Stomach (tissue), 19 donors: Measurements from ENCODE around the gene FGD1. TPM values are rescaled to one million over a fixed set of nuclear protein-coding genes. Genes with fewer than 3 reads are reported as not detected.
"Not testable (repeated sequence)": the region's sequence is repeated elsewhere in the genome, so short reads cannot be mapped to it uniquely, and the experiment has no call there.

ENCODE experiments used
- DNase-seq, 2 donors: peaks; one replicate each; pipeline versions ENCODE4 v3.0.0 to v3.0.0-alpha.2; 2013 to 2019
- H3K27ac ChIP-seq, 5 donors: fragments of 200-600 bp in 4 of 5; sonication (generic) in 4 of 5; one replicate each; pipeline ENCODE4 v1.5.1; 2013 to 2019; ENCODE audit warnings: mild to moderate bottlenecking in 1 of 5, moderate library complexity in 1 of 5
- H3K27me3 ChIP-seq, 3 donors: fragments of 200-600 bp; sonication (generic); one replicate each; pipeline ENCODE4 v1.5.1; 2017 to 2019; ENCODE audit warnings: mixed run types in 1 of 3
- H3K36me3 ChIP-seq, 4 donors: fragments of 200-600 bp; sonication (generic); 1 replicate in 3 of 4; 2 replicates in 1 of 4; pipeline ENCODE4 v1.5.1; 2016 to 2019
- H3K4me1 ChIP-seq, 4 donors: fragments of 200-600 bp; sonication (generic); one replicate each; pipeline ENCODE4 v1.5.1; 2016 to 2019
- H3K4me3 ChIP-seq, 4 donors: fragments of 200-600 bp; sonication (generic) in 3 of 4; one replicate each; pipeline ENCODE4 v1.5.1; 2016 to 2019; ENCODE audit warnings: mild to moderate bottlenecking in 1 of 4
- H3K9me3 ChIP-seq, 4 donors: fragments of 200-600 bp; sonication (generic); one replicate each; pipeline ENCODE4 v1.5.1; 2016 to 2019
- CTCF ChIP-seq, 7 experiments: fragments of 450-650 bp in 4 of 7; fragments of 200-600 bp in 3 of 7; sonication (generic) in 3 of 7; IDR thresholded peaks; one replicate each; pipeline ENCODE4 v1.5.1; 2016 to 2019; ENCODE audit warnings: antibody characterized with exemption in 7 of 7, control low read depth in 2 of 7, mild to moderate bottlenecking in 1 of 7
- EP300 ChIP-seq: sonication (generic); formaldehyde crosslinking; IDR thresholded peaks from one replicate; pipeline ENCODE4 v1.6.1; 2017; ENCODE audit warnings: antibody characterized with exemption
- POLR2A ChIP-seq, 4 donors: fragments of 450-650 bp; IDR thresholded peaks; one replicate each; pipeline ENCODE4 v1.6.1; 2016; ENCODE audit warnings: antibody characterized with exemption in 4 of 4, control low read depth in 2 of 4, mild to moderate bottlenecking in 1 of 4, moderate library complexity in 1 of 4
- POLR2AphosphoS5 ChIP-seq, 3 donors: sonication (generic); formaldehyde crosslinking; IDR thresholded peaks; one replicate each; pipeline ENCODE4 v1.6.1; 2016; ENCODE audit warnings: antibody characterized with exemption in 3 of 3
- WGBS, 5 donors: extraction: QIAGEN DNeasy Blood & Tissue Kit in 3 of 5; methylation state at CpG; one replicate each; pipeline versions ENCODE4 v1.1.5 to v1.1.7; 2013 to 2018; 5-methylcytosine and 5-hydroxymethylcytosine counted together
- intact Hi-C: fragments of 100-400 bp; cut with DNase I; formaldehyde crosslinking; loops from one replicate; pipeline ENCODE4 v1.15.1; 2023; ENCODE audit warnings: low total_unique reads
- long read RNA-seq, 10 donors: transcript quantifications; one replicate each; lab custom pipeline, GENCODE V29; 2026
- polyA plus RNA-seq, 3 donors: library from polyadenylated mRNA; stranded (reverse); fragments of 200-250 nt; gene quantifications; one replicate each; pipeline ENCODE4 v1.2.3, GENCODE V29; 2013
- total RNA-seq, 5 donors: library from RNA; depleted of rRNA; stranded (reverse); fragments of >200 nt; gene quantifications; one replicate each; pipeline versions ENCODE4 v1.1.0 to v1.2.3, GENCODE V29; 2014 to 2016
- donor health status: healthy with polysubstance abuse.
- donor health status: Bipolar disorder and iron deficiency.
- donor health status: healthy.

The FGD1 gene
- total RNA-seq, result 10 to 100 TPM in 1 of 5 donors, 1 to 10 TPM in 3, not detected in 1; 1.8 to 15.9 (median 3.9) TPM
- polyA plus RNA-seq, result 1 to 10 TPM in 2 of 3 donors, under 1 TPM in 1; 0.76 to 3.3 (median 3.1) TPM
- long read RNA-seq, donor 1, partial matches to known transcripts, result 11 of 11 reads
- long read RNA-seq, donor 1, other reads (novel, unspliced or antisense), result 0 of 11 reads
- long read RNA-seq, donor 2, result 0 reads
- long read RNA-seq, donor 3, result 0 reads
- long read RNA-seq, donor 4, result 0 reads
- long read RNA-seq, donor 5, full-length matches to known transcripts, result 1 of 1 reads
- long read RNA-seq, donor 5, partial matches to known transcripts, result 0 of 1 reads
- long read RNA-seq, donor 5, other reads (novel, unspliced or antisense), result 0 of 1 reads
- long read RNA-seq, donor 6, full-length matches to known transcripts, result 1 of 7 reads
- long read RNA-seq, donor 6, partial matches to known transcripts, result 6 of 7 reads
- long read RNA-seq, donor 6, other reads (novel, unspliced or antisense), result 0 of 7 reads
- long read RNA-seq, donor 7, partial matches to known transcripts, result 5 of 5 reads
- long read RNA-seq, donor 7, other reads (novel, unspliced or antisense), result 0 of 5 reads
- long read RNA-seq, donor 8, full-length matches to known transcripts, result 1 of 1 reads
- long read RNA-seq, donor 8, partial matches to known transcripts, result 0 of 1 reads
- long read RNA-seq, donor 8, other reads (novel, unspliced or antisense), result 0 of 1 reads
- long read RNA-seq, donor 9, result 0 reads
- long read RNA-seq, donor 10, partial matches to known transcripts, result 0 of 7 reads
- long read RNA-seq, donor 10, other reads (novel, unspliced or antisense), result 7 of 7 reads

- Histone ChIP-seq H3K9me3 (no peaks in the 10 kb centered on the region), H3K4me1 (peaks cover 0 to 18% (median 4%) of the 10 kb centered on the region in 4 donors), H3K4me3 (peak within 1 kb of the TSS; percentile 55 to 76 (median 63)), H3K27me3 (peaks cover 0 to 10% (median 7%) of the 10 kb centered on the region in 3 donors), H3K36me3 (no peaks in the 10 kb centered on the region), H3K27ac (peak within 1 kb of the TSS; percentile 43 to 82 (median 75))
- WGBS, 5 donors, result 1 to 28% (median 10%) methylated on average over 3 to 33 of the region's 51 CpGs
- intact Hi-C loops, result no loop called here
- TF ChIP-seq POLR2AphosphoS5 (IDR thresholded peaks at IDR 0.05) (no peak), EP300 (no peak), POLR2A (IDR thresholded peaks at IDR 0.05) (no peak), CTCF (IDR thresholded peaks at IDR 0.05) (no peak)
- DNase-seq, result peak; percentile 73 to 90
Measured at GRCh38 chrX:54495814-54496516, at the start of gene FGD1. TSS of gene FGD1 (minus strand) at chrX:54496234. CDS start at chrX:54495432, 802 bp downstream.

GRCh38 chrX:54542239-54542638 is 46.2 kb upstream of the FGD1 start:
- H3K27me3 ChIP-seq, intact Hi-C loops, H3K4me1 ChIP-seq, H3K27ac ChIP-seq, H3K4me3 ChIP-seq, H3K9me3 ChIP-seq, DNase-seq: not testable (repeated sequence)
- 78 to 100% (median 93%) methylated on average over 1 to 4 of the region's 4 CpGs for WGBS, 5 donors
- peaks cover 11 to 95% (median 92%) of the 10 kb centered on the region in 4 donors for H3K36me3 ChIP-seq

- Histone ChIP-seq H3K4me3 (no peak overlapping the region), H3K9me3 (peaks cover 0 to 6% (median 0%) of the 10 kb centered on the region in 4 donors), H3K27me3 (no peaks in the 10 kb centered on the region), H3K4me1 (no peaks in the 10 kb centered on the region), H3K27ac (no peak overlapping the region), H3K36me3 (peaks cover 10 to 80% (median 79%) of the 10 kb centered on the region in 4 donors)
- DNase-seq, result peak in 1 of 2 donors; percentile 15
- TF ChIP-seq POLR2A (IDR thresholded peaks at IDR 0.05) (no peak), CTCF (IDR thresholded peaks at IDR 0.05) (no peak), EP300 (no peak), POLR2AphosphoS5 (IDR thresholded peaks at IDR 0.05) (no peak)
- 70 to 95% (median 90%) methylated on average over 4 of the region's 4 CpGs for WGBS, 5 donors
- intact Hi-C loops, result no loop called here
Measured at GRCh38 chrX:54540289-54540688, 44.3 kb upstream of the FGD1 start.

GRCh38 chrX:54534271-54534670 is 38.2 kb upstream of the FGD1 start:
- Histone ChIP-seq H3K9me3 (no peaks in the 10 kb centered on the region), H3K4me1 (peaks cover 9 to 35% (median 16%) of the 10 kb centered on the region in 4 donors), H3K4me3 (no peak overlapping the region), H3K27ac (no peak overlapping the region), H3K27me3 (no peaks in the 10 kb centered on the region), H3K36me3 (peaks cover 0 to 32% (median 29%) of the 10 kb centered on the region in 4 donors)
- WGBS, 5 donors, result 79 to 92% (median 82%) methylated on average over 4 of the region's 4 CpGs
- TF ChIP-seq CTCF (IDR thresholded peaks at IDR 0.05), result no peak
- TF ChIP-seq EP300, result no peak
- no peak for TF ChIP-seq POLR2AphosphoS5 (IDR thresholded peaks at IDR 0.05)
- TF ChIP-seq POLR2A (IDR thresholded peaks at IDR 0.05), result no peak
- intact Hi-C loops, result no loop called here
- no peak for DNase-seq
